Ramos (cell line): ENCODE results near the gene USP6.
"Not testable (repeated sequence)": the region's sequence is repeated elsewhere in the genome, so short reads cannot be mapped to it uniquely, and the experiment has no call there.

Experiments used
- in situ Hi-C: fragments of 300-500 bp; cut with MboI; formaldehyde crosslinking; loops from one replicate; pipeline ENCODE4 v1.14.3; 2022; ENCODE audit warnings: low sequenced_read_pairs; ENCODE audit not compliant: unreplicated experiment

Gene USP6

DNA sequence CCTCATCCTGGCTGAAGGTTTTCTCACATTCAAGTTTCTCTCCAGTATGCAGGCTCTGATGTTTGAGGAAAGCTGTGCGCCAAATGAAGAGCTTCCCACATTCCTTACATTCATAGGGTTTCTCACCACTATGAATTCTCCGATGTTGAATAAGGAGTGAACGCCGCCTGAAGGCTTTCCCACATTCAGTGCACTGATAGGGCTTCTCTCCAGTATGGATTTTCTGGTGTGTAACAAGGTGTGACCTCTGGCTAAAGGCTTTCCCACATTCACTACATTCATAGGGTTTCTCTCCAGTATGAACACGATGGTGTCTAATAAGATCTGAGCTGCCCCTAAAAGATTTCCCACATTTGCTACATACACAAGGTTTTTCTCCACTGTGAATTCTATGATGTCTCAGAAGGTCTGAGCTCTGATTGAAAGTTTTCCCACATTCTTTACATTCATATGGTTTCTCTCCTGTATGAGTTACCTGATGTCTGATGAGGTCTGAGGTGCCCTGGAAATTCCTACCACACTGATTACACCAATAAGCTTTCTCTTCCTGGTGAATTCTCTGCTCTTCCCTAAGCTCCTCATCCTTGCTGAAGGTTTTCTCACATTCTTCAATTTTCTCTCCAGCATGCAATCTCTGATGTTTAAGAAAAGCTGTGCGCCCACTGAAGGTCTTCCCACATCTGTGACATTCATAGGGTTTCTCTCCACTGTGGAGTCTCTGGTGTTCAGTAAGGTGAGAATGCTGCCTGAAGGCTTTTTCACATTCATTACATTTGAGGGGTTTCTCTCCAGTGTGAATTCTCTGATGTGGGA is 67.0 kb downstream of the USP6 start:
- in situ Hi-C loops = no loop called here

DNA sequence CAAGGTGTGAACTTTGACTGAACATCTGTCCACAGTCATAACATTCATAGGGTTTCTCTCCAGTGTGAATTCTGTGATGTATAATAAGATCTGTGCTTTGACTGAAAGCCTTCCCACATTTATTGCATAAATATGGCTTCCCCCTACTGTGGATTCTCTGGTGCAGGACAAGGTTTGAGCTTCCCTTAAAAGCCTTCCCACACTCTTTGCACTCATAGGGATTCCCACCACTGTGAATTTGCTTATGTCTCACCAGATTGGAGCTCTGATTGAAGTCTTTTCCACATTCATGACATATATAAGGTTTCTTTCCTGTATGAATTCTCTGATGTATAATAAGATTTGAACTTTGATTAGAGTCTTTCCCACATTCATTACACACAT is 67.6 kb downstream of the USP6 start:
- in situ Hi-C loops = no loop called here

DNA sequence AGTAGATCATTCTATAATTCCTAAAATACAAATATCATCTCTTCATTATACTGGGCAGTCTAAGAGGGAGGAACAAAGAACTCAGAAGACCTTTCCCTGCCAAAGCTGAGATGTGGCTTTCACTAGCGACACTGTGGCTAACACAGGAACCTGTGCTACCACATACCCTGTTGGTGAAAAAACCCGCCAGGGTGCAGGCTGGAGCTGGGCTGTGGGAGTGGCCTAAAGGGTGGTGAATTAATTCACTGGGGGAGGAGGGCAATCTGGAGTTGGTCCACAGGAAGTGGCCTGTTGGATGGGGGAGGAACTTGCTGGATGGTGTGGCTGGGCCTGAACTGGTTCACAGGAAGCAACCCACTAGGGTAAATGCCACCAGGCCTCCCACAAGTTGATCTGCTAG is 68.5 kb downstream of the USP6 start:
- in situ Hi-C loops = no loop called here

DNA sequence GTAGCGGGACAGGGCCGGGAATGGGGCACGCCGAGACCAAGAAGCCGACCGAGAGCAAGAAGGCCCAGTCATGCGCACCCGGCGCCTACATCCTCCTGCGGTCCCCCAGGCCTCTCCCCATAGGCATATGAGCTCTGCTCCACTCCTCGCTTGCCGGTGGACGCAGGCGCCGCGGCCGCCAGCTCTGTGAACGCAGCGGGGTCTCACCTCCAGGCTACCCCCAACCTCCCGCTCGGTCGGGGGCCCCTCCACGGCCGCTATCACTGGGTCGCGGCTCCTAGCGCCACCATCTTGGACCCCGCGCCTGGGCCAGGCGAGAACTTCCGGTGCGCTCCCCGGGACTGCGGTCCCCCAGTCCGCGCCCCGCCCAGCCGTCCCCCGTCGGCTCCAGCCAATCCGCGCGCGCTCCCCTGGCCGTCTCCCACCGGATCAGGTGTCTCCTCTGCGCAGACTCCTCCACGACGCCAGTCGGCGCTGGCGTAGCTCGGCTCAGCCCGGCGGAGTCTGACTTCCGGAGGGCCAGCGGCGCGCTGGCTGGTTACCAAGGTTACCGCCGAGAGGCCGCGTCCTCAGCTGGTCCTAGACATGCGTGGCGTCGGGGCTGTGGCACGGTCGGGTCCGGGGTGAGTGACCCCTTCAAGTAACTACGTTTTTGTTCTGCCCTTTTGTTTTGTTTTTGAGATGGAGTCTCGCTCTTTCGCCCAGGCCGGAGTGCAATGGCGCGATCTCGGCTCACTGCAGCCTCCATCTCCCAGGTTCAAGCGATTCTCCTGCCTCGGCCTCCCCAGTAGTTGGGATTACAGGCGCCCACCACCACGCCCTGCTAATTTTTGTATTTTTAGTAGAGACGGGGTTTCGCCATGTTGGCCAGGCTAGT is 75.9 kb downstream of the USP6 start, which contains the start of gene ZNF594:
Gene ZNF594, minus strand, starts transcription at position 328 of the 877 bp plus-strand sequence. CDS start 7,612 bp downstream, outside the sequence.
- in situ Hi-C loops = no loop called here

DNA sequence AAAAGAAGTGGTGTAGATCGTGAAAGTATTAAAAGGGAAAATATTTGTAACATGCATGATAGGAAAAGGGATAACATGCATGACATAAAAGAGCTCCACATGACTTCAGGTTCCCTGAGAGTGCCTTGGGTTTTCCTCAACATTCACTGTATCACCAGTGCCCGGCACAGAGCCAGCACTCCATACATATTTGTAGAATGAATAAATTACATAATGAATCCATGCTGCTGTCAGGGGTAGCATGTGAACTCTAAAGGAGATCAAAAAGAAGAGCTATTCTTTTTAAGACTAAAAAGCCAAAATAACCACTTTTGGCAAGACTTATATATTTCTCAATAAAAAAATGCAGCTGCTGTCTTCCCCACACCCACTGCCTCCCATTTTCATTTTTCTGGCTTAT is 78.5 kb downstream of the USP6 start:
- in situ Hi-C loops = no loop called here

DNA sequence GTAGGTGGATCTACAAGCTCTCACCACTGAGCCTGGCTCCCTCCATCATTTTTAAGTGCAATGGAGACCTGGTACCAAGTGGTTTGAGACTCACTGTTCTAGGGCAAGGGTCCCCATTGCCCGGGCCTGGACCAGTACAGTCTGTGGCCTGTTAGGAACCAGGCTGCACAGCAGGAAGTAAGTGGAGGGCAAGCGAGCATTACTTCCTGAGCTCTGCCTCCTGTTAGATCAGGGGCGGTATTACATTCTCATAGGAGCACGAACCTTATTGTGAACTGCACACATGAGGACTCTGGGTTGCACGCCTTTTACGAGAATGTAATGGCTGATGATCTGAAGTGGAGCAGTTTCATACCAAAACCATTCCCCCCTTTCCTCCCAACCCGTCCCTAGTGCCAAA is 82.6 kb downstream of the USP6 start:
- in situ Hi-C loops = loop anchor here (5.0 kb wide), 1 partner anchor 39 kb away; no protein-coding TSS in a partner anchor

DNA sequence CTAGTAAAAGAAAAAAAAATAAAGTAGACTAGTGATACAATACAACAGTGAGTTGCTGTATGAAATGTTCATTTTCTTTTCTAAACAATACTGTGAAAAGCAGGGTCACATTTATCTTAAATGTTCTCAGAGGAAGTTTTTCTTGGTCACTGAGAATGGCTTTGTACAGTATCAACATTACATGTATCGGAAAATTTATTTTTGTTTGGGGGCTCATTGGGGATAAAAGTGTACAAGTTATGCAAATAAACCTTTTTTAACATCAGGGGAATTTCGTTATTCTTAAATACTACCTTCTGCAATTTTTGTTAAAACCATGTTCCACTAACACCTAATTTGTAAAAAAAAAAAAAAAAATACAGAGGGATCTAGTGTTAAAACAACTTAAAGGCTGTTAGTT is 84.5 kb downstream of the USP6 start:
- in situ Hi-C loops = no loop called here

DNA sequence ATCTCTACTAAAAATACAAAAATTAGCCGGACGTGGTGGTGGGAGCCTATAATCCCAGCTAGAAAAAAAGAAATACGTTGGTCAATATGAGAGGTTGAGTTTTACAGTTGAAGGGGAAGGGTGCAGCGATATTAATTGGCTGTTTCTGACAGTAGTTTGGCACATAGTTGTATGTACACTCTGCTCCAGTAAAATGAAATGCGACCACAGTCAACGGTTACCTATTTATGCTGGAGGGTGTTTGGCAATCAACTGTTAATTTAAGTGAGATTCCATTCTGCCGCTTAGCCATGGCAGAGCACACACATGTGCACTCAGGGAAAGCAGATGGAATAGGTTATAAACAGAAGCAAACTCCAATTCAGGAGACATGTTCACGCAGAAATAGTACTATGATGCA is 85.2 kb downstream of the USP6 start:
- in situ Hi-C loops = no loop called here

DNA sequence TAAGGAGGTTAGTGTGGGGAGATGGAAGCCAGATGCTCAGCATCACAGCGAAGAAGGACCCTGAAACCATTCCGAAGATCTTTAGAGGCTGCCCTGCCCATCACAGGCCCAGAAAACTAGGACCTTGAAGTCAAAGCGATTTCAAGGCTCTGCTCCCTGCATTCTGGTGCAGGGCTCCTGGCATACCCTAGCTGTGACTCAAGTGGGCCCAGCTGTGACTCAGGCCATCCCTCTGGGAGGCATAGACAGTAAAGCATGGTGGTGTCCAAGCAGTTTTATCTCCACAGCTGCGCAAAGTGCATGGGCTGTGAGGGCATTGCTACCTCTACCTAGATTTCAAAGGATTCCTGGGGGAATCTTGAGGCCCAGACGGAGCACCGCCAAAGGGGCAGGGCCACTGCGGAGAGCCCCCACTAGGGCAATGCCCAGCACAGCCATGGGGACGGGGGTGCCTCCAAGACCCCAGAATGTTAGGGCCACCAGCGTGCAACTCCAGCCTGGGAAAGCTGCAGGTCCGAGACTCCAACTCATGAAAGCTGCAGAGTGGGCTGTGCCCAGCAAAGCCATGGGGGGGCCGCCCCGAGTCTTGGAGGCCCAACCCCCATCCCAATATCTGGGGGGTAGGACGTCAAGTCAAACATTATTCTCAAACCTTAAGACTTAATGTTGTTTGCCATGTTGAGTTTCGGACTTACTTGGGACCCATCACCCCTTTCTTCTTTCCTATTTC is 87.5 kb downstream of the USP6 start:
- in situ Hi-C loops = no loop called here

DNA sequence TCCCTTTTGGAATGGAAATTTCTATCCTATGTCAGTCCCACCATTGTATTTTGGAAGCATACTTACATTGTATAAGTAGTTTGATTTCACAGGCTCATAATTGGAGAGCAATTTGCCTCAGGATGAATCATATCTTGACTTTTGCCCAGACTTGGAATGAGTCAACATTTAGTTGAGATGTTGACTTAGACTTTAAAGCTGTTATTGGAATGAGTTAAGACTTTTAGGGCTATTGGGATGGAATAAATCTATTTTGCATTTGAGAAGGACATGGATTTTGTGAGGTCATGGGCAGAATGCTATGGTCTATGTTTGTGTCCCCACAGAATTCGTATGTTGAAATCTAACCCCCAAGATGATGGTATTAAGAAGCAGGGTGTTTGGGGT is 88.1 kb downstream of the USP6 start:
- in situ Hi-C loops = no loop called here

DNA sequence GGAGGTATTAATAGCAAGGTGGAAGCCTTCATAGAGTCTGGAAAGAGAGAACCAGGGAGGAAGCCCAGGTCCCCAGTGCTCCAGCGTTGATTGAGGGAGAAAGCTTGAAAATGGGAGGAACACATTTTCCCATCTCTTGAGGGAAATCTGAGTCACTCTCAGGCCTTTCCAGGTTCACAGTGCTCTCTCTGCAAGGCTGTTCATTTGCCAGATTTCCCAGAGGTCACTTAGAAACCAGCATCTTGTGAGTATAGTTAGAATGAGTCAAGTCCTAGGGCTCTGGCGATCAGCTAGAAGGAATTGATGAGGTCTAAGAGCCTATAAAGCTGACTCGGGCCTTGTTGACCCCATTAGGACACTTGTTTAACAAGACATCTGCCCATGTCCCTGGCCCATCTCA is 93.6 kb downstream of the USP6 start:
- in situ Hi-C loops = no loop called here

DNA sequence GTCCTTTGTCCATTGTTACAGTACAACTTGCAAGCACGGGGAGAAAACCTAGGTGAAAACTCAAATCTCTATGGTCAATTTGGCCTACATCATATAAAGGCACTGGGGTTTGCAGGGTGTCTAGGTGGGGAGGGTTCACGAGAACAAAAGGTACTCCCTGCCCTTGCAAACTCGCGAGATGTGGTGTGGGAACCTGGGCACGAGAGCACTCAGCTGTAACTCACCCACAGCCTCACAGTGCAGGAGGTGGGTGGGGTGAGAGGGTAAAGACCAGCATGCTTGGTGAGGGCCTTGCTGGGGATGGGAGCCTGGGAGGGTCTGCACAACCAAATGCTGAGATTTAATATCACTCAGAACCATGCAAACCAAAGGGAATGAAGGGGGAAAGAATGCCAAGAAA is 94.3 kb downstream of the USP6 start:
- in situ Hi-C loops = no loop called here

DNA sequence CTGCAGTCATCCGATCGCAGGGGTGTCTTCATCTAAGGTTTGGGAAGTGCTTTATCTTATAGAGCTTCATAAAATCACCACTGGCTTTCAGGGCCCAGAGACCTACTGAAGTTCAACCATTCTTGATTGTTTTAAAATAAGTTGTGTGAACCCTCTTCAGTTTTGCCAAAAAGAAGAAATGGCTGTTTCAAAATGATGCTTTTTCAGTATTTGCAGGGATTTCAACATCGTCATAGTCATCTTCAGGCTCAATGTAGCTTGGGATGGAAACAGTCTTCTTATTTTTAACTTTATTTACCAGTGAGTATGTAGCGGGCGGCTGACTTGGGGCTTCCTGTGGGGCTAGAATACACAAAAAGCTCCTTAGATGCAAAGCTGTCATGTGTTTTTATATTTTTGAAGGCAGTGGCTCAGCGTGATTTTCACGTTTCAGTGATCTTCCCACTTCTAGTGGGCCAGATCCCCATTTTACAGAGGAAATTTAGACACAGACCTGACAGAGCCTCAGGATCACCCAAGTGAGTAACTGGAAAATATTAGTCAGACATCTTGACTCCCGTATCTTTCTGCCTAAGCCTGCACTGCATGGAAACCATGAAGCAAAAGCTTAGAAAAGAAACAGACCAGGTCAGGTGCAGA is 94.9 kb downstream of the USP6 start:
- in situ Hi-C loops = no loop called here

DNA sequence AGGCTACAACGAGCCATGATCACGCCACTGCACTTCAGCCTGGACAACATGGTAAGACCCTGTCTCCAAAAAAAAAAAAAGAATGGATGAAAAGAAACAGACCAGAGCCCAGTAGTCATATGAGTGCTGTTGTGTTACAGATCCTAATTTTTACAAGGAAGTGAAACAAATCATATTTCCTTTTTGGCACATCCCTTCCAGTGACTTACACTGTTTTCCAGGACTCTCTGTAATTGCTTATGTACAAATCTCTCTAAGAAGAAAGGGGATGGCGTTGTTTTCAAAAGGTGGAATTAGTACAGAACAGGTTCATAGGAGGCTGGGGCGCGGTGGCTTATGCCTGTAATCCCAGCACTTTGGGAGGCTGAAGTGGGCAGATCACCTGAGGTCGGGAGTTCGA is 95.6 kb downstream of the USP6 start:
- in situ Hi-C loops = no loop called here

DNA sequence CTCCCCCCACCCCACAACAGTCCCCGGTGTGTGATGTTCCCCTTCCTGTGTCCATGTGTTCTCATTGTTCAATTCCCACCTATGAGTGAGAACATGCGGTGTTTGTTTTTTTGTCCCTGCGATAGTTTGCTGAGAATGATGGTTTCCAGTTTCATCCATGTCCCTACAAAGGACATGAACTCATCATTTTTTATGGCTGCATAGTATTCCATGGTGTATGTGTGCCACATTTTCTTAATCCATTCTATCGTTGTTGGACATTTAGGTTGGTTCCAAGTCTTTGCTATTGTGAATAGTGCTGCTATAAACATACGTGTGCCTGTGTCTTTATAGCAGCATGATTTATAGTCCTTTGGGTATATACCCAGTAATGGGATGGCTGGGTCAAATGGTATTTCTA is 101.7 kb downstream of the USP6 start:
- in situ Hi-C loops = not testable (repeated sequence)

DNA sequence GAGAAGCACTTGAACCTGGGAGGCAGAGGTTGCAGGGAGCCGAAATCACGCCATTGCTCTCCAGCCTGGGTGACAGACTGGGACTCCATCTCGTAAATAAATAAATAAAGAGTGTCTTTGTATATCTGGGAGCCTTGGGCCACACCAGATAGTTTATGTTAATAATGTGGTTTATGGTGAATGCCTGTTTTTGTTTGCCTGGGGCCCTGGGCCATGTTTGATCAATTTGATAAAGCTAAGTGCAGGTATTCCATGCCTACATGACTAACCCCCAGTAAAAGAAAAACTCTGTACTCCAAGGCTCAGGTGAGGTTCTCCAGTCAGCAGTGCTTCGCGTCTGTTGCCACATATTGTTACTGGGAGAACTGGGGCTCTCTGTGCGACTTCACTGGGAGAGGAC is 103.7 kb downstream of the USP6 start:
- in situ Hi-C loops = no loop called here

DNA sequence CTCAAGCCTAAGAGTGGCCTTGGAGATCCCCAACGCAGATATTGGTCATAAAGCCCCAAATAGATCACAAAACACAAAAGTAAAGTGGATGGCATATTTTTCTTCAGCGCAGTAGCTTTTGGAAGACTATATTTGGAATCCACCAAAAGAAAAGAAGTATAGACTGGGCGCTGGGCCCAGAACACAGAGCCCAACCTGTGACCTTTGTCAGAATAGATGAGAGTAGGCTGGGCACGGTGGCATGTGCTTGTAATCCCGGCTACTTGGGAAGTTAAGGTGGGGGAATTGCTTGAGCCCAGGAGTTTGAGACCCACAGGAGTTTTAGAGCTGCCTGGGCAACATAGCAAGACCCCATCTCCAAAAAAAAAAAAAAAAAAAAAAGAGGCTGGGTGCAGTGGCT is 104.2 kb downstream of the USP6 start:
- in situ Hi-C loops = no loop called here

DNA sequence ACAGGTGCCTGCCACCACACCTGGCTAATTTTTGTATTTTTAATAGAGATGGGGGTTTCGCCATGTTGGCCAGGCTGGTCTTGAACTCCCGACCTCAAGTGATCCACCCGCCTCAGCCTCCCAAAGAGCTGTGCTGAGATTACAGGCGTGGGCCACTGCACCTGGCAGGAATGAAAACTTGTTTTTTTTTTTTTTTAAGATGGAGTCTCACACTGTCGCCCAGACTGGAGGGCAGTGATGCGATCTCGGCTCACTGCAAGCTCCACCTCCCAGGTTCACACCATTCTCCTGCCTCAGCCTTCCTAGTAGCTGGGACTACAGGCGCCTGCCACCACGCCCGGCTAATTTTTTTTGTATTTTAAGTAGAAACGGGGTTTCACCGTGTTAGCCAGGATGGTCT is 106.1 kb downstream of the USP6 start:
- in situ Hi-C loops = not testable (repeated sequence)
